ENCODE results near the gene RRP12.
"Not testable (repeated sequence)": the region's sequence is repeated elsewhere in the genome, so short reads cannot be mapped to it uniquely, and the experiment has no call there.

RRP12 gene

DNA sequence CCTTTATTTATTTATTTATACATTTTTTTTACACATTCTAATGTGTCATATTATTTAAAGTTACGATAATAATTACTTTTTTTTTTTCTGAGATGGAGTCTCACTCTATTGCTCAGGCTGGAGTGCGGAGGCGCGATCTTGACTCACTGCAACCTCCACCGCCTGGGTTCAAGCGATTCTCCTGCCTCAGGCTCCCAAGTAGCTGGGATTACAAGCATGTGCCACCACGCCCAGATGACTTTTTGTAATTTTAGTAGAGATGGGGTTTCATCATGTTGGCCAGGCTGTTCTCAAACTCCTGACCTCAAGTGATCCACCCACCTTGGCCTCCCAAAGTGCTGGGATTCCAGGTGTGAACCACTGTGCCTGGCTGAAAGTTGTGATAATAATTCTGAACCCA is 5.3 kb upstream of the RRP12 start:
- DNase-seq (ENCODE audit: low spot score): not testable (repeated sequence)

DNA sequence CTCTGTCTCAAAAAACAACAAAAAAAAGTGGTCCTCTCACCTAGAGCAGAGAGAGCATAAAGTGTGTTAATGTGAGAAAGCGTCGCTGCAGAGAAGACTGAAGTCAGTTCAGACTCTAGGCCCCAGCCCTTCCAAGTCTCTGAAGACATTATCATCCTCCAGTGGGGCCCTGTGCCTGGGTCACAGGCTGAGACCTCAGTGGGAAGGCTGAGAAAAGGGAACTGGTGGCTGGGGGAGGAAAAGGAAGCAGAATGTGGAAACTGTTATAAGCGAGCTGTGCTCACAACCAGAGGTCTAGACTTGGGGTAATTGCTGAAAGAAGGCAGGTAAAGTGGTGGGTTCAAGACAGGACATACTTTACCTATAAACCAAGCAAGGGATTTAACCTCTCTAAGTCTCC is 4.9 kb upstream of the RRP12 start:
- no peak for DNase-seq (ENCODE audit: low spot score)

GRCh38 chr10:97404044-97404443 is 2.9 kb upstream of the RRP12 start:
- DNase-seq (ENCODE audit: low spot score): no peak

DNA sequence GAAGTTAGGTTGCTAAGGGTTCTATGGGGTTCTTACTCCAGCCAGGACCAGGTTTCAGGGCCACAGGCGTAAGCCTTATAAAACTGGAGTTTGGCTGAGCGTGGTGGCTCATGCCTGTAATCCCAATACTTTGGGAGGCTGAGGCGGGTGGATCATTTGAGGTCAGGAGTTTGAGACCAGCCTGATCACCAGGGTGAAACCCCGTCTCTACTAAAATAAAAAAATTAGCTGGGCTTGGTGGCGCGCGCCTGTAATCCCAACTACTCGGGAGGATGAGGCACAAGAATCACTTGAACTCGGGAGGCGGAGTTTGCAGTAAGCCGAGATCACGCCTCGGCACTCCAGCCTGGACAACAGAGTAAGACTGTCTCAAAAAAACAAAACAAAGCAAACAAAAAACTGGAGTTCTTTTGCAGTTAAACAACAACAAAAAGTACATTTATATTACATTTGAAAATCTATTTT is 347 bp upstream of the RRP12 start:
- no peak for DNase-seq (ENCODE audit: low spot score)

DNA sequence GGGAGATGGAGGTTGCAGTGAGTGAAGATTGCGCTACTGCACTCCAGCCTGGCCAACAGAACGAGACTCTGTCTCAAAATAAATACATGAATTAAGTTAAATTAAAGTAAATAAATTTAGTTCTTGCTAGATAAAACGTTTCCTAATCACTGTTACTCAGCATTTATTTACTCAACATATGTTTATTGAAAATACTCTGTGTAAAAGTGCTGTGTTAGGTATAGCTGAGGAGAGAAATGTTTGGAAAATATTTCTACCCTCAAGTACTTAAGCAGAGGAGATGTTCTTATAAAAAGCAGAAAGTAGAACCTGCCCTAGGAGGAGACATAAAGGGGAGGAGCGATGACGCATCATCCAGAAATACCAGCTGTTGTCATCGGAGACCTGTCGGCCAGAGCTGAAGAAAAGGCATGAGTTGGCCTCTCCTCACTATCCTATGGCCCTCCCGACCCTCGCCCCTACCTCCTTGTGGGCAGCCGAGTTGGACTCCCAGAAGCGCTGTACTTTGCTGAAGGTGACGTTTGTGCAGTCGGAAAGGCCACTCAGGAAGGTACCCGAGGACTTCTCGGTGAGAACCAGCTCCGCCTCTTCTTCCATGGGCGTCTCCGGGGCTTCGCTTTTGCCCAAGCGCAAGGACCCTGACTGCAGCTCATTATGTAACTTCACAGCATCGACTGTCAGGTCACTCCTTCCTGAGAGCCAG is 1.1 kb downstream of the RRP12 start:
- peak; percentile 69 for DNase-seq (ENCODE audit: low spot score)

GRCh38 chr10:97396056-97396455 is 5.1 kb downstream of the RRP12 start:
- DNase-seq (ENCODE audit: low spot score): no peak

DNA sequence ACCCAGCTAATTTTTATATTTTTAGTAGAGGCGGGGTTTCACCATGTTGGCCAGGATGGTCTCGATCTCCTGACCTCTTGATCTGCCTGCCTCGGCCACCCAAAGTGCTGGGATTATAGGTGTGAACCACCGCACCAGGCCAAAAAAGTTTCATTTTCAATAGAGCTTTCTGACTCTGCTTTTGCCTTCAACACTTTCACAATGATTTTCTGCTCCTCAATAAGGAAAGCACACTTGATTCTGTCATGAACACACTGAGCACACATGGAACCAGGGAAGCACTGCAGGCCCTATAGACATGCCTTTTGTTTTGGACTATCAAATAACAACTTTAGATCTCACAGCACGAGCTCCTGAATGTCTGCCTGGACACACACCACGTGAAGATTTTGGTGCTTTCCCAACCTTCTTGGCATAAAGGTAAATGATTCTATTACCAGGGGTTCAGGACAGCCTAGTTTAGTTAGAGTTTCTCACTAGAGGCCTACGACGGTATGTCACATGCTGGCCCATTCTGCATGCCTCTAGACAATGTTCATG is 8.0 kb downstream of the RRP12 start:
- DNase-seq (ENCODE audit: low spot score): no peak

- no peak for DNase-seq (ENCODE audit: low spot score)
Measured at GRCh38 chr10:97390091-97390490, 11.0 kb downstream of the RRP12 start.

DNA sequence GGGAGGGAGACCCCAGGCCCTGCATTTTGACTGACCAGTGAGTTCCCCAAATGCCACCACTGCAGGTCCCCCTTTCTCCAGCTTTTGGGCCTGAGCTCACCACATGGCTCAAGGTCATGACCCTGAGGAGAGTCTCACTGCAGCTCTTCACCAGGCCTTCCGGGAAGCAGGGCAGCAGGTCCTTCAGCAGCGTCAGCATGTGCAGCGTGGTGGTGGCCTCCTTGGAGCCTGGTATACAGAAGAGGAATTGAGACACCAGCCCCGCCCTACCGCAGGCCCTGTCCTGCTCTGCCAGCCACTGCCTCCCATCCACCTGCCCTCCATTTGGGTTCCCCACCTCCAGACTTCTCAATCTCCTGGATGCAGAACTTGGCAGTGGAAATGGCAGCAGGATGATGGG is 13.0 kb downstream of the RRP12 start:
- DNase-seq (ENCODE audit: low spot score): no peak

DNA sequence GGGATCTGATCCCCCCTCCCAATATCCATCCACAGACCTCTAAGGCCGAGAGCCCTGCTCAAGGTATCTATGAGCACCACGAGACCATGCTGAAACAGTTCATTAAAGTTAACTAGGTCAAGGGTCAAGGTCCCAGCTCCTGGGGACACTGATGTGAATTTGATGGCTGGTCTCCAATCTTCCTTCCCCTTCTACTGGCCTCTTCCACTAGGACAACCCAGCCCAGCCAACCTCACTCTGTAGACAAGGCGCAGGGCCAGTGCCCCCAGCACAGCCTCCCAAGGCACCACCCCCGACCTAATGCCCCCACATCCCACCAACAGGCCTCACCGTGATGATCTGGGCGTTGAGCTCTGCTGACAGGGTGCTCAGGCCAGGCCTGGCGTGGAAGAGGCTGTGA is 15.6 kb downstream of the RRP12 start:
- DNase-seq (ENCODE audit: low spot score): no peak

DNA sequence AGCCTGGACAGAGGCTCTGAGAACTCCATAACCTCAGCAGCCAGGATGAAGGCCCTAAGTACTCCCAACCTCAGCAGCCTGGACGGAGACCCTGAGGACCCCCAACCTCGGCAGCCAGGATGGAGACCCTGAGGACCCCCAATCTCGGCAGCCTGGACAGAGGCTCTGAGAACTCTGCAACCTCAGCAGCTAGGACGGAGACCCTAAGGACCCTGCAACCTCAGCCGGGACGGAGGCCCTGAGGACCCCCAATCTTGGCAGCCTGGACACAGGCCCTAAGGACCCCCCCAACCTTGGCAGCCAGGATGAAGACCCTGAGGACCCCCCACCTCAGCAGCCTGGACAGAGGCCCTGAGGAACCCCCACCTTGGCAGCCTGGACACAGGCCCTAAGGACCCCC is 16.5 kb downstream of the RRP12 start:
- DNase-seq (ENCODE audit: low spot score): no peak

GRCh38 chr10:97384156-97384555 is 17.0 kb downstream of the RRP12 start:
- no peak for DNase-seq (ENCODE audit: low spot score)

DNA sequence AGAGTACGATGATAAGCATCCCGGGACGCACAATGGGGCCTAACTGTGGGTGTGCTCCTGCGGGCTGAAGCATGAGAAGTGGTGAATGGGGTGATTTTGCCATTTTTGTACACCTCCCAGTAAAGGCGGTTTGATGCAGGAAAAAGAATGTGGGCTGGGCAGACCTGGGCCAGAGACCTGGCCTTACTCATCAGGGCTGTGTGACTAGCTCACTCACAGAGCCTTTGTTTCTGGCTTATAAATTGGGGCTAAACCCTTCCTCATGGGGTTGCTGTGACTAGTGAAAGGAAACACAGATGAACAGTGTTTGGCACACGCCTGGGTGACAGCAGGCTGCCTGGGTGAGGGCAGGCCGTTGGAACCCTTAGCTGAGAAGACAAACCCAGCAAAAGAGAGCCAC is 18.0 kb downstream of the RRP12 start:
- no peak for DNase-seq (ENCODE audit: low spot score)

DNA sequence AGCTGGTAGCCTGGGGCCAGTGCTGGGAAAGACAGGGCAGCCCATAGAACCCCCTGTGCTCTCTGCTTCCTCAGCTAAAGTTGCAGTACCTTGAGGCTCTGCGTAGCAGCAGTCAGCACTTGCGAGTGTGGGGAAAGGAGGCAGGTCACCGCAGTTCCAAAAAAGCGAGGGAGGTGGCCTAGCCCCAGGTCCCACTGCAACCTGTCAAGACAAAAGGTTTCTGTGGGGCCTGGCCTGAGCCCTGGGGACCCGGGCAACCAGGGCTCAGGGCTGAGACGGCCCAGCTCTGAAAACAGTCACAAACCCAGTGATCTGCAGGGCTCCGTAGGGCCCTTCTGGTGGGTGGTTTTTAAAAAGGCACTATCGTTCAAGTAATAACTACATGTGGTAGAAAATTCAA is 19.5 kb downstream of the RRP12 start:
- no peak for DNase-seq (ENCODE audit: low spot score)

DNA sequence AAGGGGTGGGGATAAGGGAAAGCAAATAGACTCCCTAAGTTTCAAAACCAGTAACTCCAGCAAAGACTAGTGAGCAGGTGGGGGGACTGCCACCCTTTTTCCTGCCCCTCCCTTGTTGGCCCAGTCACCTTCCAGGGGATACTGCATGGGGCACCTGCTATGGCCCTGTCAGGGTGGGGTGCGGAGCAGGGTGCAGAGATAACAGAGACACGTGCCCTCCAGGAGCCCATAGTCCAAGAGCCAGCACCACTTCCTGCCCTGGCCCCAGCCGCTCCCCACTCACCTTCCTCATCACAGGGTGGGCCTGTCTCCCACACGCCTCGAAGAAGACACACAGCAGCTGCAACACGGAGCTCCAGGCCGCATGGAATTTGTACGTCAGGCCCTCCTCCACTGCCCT is 20.6 kb downstream of the RRP12 start:
- DNase-seq (ENCODE audit: low spot score): no peak

DNA sequence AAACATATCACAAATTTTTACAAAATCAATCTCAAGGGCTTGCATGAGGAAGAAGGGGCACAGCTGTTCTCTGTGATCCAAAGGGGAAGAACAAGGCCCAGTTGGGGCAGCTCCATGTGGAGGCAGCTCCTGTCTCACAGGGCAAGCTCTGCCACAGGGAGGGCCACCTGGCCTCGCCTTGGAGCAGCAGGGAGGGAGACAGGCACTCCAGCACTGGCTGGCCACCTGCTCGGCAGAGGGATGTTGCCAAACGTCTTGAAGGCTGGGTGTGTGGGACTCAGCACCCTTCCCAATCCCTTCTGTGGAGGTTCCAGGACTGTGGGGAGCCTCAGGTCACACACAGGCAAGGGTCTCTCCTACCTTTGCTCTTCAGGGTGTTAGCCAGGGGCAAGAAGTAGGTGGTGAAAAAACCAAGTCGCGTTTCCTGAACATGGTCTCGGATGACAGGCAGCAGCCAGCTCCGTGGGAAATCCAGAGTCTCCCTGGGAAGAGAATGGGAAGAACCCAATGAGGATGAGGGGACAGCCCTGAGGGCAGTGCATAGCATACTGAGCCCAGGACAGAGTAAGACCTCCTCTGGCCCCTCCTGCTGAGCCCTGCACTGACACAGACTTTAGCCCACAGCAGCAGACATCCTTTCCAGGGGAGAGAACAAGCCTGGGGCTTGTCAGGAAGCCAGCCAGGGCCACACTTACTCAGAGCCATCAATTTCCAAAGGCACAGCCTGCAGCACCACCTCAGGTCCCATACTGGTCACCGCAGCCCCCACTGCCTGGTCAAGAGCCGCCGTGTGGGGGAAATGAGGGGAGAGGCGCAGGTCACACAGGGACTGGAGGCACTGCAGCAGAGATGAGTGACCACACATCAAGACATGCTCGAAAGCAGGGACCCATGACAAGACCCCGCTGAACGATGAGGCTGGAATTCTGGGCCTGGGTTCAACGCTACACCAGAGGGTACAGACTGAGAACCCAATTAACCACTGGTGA is 21.9 kb downstream of the RRP12 start:
- no peak for DNase-seq (ENCODE audit: low spot score)

- no peak for DNase-seq (ENCODE audit: low spot score)
Measured at GRCh38 chr10:97376413-97376812, 24.7 kb downstream of the RRP12 start.

DNA sequence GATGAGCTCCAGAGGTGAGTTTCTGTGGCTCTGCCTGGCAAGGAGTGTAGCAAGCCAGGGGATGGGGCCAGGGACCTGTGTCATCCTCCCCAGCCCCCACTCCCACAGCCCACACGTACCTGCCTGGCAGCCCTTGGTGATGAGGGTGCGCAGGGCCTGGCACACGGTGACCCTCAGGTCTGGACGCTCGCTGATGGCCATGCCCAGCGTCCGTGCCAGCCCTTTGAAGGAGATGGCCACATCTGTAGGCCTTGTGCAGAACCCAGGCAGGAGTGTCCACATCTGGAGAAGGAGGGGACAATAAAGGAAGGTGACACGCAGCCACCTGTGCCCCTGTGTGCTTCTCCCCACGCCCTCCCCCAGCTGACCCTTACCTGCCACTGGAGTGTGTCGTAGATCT is 27.7 kb downstream of the RRP12 start:
- DNase-seq (ENCODE audit: low spot score): no peak

DNA sequence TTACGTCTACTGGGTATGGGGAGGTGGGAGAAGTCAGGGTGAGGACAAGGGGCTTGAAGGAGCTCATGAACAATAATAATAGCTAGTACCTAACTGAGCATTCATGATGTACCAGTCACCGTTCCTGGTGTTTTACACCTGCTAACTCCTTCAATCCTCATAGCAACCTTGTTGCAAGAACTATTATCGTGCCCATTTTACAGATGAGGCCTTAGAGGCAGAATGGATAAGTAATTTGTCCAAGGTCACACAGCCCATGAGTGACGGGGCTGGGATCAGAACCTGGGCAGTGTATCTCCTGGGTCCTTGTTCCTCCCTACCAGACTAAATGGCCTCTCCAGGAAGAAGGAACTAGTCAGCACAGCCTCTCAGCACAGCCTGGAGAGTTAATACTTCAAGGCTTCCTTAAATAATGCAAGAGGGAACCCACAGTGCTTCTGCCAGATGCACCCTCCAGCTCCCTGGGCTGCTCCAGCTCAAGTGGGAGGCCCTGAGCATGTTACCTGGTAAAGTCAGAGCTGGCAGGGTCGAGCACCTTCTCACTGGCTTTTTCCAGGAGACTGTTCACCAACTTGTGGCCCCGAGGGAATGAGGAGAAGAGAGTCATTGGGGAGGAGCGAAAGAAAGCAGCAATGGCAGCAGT is 28.8 kb downstream of the RRP12 start:
- no peak for DNase-seq (ENCODE audit: low spot score)

- DNase-seq (ENCODE audit: low spot score): no peak
Measured at GRCh38 chr10:97371696-97372095, 29.4 kb downstream of the RRP12 start.

- DNase-seq (ENCODE audit: low spot score): no peak
Measured at GRCh38 chr10:97367126-97367649, 34.0 kb downstream of the RRP12 start.

GRCh38 chr10:97366572-97366971 is 34.6 kb downstream of the RRP12 start:
- no peak for DNase-seq (ENCODE audit: low spot score)
